MV-4-11 (cell line): ENCODE measurements around the gene PTTG2.
A peak's percentile ranks its signal among the peaks of the same experiment; 100 is the strongest.
"Not testable (repeated sequence)": the region's sequence is repeated elsewhere in the genome, so short reads cannot be mapped to it uniquely, and the experiment has no call there.

Experiments used
- DNase-seq: peaks from one replicate; lab custom pipeline; 2025; lab: John Stamatoyannopoulos, UW

Gene PTTG2

DNA sequence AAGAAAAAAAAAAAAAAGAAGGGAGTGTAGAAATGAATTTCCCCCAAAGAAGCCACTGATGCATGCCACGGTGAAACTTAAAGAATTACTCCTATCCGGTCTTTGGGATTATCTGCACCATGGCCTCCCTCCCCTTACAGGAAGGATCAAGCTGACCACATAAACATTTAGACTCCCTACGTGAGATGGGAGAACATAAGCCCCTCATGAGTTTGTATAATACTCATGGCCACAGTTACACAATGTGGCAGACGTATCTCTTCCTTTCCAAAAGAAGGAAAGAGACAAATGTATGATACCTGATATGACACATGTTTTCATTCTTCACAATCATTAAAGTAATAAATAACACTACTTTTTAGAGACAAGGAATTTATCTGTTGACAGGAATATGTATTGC is 3.3 kb upstream of the PTTG2 start:
- no peak for DNase-seq

DNA sequence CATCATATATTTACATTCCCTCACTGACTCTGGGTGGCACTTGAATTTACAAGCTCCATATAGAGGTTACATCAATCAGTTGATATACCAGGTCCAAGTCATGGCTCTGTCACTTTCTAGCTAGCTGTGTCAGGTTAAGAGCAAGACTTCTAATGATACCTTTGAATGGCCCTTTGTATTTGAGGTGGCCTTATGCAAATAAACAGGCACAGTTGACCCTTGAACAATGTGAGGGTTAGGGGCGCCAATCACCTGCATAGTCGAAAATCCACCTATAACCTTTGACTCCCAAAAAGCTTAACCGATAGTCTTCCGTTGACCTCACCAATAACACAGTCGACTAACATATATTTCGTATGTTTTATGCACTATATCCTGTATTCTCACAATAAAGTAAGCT is 1.3 kb upstream of the PTTG2 start:
- DNase-seq: no peak

DNA sequence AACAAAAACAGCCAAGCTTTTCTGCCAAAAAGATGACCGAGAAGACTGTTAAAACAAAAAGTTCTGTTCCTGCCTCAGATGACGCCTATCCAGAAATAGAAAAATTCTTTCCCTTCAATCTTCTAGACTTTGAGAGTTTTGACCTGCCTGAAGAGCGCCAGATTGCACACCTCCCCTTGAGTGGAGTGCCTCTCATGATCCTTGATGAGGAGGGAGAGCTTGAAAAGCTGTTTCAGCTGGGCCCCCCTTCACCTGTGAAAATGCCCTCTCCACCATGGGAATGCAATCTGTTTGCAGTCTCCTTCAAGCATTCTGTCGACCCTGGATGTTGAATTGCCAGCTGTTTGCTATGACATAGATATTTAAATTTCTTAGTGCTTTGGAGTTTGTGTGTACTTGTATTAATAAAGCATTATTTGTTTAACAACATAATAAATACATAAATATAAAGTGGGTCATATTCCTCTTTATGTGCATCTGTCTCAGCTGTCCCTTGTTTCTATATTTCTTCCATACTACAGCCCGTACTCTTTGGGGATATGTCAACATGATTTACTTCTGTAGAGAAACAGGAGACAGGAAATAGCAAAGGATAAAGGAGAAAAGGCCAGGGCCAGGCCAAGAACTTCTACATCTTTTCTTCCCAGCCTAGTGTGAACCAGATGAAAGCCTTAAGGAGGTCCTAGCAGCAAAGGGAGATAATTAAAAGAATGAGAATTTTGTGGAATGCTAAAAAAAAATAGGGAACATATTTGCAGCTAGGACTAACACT is 667 bp downstream of the PTTG2 start:
- no peak for DNase-seq

DNA sequence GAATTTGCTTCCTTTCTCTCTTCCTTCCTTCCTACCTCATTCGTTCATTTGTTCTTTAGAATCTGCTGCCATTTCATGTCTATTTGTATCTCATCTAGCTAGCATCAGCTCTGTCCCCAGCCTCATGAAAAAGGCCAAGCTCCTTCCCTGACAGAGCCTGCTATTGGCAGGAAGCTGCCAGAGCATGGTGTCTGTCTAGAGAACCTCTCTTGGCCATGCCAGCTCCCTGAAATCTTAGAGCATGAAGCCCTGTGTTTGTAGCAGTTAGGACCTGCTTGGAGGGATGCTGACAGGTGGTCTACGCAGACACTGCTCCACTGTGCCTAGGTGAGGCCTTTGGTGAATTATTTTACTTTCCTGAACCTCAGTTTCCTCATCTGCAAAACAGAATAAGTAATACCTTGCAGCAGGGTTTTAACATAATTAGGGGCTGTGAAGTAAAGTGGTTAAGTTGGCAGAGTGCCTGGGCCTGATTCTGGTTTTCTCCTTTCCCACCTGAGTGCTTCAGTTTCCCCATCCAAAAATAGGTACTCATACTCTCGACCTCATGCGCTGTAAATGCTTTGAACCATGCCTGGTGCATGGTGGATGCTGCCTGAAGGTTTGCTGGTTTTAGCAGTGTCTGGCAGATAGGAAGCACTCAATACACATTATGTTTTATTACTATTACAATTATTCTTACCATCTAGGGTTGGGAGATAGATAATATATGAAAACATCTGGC is 4.7 kb downstream of the PTTG2 start:
- DNase-seq: no peak

DNA sequence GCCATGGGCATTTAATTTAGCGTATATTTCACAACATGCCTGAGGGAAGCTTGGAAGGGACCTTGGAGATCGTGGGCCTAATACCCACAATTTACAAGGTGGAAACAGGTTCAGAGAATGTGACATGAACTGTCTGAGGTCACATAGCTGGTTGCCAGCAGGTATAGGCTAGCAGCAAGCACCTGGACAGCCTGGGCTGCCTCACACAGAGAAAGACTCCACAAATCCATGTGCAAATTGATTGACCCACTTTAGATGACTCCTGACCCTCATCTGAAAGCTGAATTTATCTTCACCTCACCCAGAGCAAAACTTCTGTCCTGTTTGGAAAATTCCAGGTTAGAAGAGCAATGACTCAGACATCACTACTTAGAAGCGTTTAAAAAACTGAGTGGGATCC is 5.8 kb downstream of the PTTG2 start:
- DNase-seq: no peak

DNA sequence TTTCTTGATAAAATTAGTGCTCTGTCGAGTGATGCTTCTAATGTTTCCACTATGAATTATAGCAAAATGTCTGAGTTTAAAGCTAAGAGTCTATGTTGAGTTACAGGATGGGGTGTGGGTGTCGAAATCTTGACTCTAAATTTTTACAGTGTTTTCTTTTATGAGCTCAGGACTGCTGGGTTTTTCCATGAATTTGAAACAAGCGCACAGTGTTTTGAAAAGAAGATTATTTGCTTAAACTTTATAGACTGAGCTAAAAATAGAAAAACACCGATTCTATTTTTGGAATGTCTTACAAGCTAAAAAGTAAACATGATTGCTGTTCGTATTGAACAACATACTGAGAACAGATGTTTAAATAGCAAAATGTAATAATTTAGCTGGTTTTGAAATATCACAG is 7.5 kb downstream of the PTTG2 start:
- DNase-seq: no peak

DNA sequence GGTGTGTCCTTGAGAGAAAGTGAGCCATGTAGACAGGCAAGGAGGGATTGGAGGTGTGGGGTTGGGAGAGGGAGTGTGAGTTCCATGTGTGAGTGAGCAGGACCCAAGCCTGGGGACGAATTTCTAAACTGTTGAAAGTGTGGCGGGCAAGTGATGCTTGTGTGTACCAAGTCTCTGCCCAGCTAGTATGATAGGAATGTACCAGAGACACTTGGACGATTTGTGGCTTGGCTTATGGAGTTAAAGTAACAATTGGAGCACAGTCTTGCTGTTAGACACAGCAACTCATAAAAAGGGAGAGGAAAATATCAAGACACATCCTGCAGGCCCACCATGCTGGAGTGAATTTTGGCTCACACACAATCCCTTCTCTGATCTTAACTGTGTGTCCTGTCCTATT is 8.5 kb downstream of the PTTG2 start:
- no peak for DNase-seq

DNA sequence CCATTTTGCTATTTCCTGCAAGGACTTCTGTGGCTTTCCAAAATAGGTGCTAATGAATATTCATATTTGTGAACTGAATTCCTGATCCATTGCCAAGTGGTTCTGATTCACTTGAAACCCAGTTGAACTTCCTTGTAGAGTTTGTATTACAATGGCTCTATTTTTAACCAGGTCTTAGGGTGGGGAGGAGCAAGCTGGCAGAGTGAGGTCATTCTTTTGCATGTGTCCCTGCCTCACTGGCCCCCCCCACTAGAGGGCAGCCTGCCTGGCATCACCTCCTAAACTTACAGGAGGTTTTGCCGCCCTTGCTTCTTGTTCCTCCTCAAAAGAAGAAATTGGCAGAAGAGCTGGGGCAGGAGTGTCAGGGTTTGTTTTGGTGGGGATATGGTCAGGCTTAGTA is 10.5 kb downstream of the PTTG2 start:
- peak; percentile 84 for DNase-seq

DNA sequence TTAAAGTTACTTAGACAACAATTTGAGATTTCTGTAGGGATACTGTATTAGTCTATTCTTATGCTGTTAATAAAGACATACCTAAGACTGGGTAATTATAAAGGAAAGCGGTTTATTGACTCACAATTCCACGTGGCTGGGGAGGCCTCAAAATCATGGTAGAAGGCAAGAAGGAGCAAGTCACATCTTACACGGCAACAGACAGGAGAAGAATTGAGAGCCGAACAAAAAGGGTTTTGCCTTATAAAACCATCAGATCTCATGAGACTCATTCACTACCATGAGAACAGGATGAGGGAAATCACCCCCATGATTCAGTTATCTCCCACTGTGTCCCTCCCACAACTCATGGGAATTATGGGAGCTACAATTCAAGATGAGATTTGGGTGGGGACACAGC is 11.0 kb downstream of the PTTG2 start:
- DNase-seq: no peak

DNA sequence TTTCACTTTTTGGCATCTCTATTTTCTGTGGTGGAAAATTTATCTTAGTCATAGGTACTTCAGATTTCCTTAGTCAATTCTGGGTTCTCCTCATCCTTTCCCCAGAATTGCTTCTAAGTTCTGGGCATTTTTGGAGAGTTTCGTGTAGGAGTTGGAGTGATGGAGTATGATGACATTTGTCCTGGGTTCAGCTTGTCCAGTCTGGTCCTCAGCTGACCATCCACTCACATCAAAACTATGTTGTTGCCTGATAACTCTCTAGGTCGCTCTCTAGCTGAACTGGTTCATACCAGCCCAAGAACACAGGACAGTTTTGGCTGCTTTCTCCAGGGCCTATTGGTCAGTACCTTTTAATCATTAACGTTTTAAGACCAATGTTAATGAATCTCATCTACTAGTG is 13.2 kb downstream of the PTTG2 start:
- no peak for DNase-seq

DNA sequence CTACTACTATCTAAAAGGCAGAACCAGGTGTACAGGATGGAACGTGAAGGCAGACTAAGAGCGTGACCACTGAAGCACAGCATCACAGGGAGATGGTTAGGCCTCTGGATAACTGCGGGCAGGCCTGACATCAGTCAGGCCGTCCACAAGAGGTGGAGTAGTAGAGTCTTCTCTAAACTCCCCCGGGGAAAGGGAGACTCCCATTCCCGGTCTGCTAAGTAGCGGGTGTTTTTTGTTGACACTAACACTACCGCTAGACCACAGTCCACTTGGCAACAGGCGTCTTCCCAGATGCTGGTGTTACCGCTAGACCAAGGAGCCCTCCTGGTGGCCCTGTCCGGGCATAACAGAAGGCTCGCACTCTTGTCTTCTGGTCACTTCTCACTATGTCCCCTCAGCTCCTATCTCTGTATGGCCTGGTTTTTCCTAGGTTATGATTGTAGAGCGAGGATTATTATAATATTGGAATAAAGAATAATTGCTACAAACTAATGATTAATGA is 15.2 kb downstream of the PTTG2 start:
- not testable (repeated sequence) for DNase-seq

DNA sequence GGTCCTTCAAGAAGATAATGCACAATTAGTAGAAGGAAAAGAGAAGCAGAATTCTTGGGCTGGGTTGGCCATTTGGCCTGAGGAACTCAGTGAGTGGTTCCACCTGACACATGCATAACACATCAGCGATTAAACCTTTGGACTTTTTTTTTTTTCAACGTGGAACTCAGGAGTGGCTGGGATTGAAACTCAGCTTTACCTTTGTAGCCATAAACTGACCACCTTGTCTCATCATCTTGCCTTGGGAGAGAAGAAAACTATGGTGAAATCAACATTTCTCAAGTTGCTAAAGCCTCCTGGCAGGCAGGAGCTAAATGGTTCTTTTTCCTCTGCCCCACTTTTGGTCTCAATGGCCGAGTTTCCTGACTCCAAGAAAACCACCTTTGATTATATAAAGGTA is 16.3 kb downstream of the PTTG2 start:
- DNase-seq: no peak

DNA sequence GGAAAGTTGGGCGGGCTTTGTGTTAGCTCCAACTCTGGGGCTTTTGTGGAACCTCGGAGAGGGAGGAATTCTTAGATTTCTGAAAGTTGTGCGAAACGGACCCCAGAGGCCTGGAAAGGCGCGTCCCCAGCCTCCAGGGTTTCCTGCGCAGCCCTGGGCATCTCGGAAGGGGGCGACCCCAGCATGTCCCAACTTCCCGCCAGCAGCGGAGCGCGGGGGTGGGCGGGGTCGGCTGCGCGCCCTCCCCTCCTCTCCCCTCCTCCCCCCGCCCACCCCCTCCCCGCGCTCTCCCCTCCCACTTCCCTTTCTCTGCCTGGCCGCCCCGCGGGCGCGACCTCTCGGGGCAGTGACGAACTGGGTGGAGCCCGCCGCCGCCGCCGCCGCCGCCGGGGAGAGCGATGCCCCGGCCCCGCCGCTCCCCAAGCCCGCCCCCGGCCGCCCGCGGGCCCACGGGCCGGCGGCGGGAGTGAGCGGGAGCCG is 16.8 kb downstream of the PTTG2 start:
- DNase-seq: peak; percentile 63

DNA sequence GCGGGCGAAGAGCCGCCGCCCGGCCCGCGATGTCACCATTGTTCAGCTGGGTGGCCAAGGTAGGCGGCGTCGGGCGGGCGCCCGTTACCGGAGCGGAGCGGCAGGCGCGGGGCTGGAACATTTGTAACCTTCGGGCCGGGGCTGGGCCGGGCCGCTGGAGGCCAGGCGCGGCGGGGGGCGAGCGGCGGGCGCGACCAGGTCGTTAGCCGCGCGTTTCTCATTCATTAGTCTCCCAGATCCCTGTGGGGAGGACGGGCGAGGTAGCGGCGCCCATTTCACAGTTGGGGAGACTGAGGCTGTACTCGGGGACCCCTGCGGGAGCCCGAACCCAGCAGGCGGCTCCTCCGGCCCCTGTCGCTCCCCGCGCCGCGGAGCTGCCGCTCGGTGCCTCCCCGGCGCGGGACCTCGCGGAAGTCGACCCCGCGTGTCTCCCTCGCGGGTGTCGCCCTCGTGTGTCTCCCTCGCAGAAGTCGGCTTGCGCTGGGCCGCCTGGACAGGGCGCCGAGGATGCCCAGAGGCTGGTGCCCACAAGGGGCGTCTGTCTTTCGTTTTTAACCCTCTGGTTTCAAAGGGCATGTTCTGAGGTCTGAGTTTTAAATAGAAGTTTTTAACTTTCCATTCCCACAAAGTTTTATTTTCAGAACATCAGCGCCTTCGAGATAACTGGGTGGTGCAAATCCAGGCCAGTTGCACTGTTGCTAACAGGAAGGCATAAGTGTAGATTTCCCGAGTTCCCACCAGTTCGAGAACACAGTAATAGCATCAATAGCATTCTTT is 17.5 kb downstream of the PTTG2 start:
- peak; percentile 78 for DNase-seq

DNA sequence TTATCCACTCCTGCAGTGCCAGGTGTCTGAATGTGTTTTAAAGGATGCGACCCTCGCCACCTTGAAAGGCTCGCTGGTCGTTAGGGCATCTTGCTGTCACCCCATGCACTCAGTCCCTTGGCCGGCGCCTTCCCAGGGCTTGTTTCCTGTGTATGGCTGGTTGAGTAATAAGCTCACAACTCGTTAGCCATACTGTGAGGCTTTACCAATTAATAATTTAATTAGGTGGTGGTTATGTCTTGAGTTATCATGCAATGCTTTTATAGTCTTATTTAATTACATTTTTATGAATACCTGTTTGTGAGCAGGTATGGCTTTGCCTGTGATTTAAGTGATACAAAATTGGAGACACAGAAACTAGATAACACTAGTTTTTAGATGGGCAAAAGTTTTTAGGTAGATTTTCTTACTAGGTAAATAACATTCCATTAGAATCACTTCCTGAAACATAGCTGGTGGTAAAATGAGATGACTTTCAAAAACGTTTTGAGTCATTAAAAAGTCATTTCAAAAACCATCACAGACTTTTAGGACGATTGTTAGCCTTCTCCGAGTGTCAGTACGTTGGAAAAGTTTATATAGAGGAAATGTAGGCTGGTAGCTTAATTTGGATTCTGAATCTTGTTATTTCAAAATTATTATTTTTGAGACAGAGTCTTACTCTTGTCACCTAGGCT is 18.2 kb downstream of the PTTG2 start:
- peak; percentile 55 for DNase-seq

DNA sequence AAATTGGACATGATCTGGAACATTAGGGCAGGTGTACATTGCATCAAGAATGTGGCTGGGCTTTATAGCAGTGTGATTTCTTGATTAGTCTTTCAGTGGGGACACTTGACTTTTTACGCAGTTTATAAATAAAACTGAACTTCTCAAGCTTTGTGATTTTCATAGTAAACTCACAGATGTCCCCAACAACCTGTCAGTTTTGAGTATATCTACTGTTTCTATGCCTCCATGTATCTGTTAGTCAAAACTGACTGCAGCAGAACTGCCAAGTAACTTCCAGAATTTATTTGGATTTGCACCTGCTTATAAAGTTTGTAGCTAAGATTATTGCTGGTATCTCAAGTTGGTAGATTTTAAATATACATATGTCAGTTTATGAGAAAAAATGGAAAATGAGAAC is 20.0 kb downstream of the PTTG2 start:
- no peak for DNase-seq

DNA sequence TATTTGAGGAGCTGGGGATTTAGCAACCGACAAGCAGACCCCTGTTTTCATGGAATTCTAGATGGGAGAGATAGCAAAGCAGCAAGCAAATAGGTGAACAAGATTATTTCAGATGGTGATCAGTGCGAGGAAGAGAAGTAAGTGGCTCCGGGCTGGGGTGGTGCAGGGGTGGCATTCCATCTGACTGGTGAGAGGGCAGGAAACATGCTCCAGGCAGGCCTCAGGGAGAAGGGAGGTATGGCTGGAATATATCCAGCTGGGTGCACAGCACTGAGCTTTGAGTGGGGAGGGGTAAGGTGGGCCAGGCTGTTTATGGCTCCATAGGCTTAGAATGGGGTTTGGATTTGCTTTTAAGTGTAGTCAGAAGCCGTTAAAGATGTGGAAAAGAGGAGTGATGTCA is 21.2 kb downstream of the PTTG2 start:
- DNase-seq: no peak

DNA sequence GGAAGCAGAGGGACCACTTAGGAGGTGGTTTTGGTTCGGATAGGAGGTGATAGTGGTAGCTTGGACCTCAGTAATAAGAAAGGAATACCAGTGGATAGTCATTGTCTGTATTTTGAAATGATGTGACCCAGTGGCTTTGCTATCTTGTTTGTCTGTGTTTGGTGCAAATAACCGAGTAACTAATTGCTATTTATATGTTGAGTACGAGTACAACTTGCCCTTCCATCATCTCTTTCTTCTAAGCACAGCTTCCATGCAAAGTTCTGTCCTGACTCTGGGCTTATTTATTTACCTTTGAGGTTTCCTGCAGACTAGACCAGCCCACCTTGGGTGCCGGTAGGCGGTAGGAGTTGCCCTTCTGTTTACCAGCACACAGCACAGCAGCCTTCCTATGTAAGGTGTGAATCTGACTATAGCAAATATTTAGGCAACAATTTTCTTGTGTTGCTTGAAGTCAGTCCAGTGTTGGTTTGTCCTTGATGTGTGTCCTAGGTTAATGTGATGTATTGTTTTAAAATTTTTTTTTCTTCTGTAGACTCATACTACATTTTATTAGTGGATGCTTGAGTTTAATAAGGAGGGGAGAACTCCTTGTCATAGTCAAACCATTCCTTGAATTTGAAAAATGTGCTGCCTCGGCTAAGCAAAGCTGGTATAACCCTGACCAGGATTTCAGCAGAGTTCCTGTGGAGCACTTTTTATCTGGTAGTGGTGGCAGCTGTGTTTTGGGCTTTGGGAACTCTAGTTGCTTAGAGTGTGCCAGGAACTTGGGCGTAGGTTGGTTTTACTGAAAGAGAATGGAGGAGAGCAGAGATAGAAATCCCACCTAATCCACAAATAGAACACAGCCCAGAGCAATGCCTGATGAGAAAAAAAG is 21.9 kb downstream of the PTTG2 start:
- no peak for DNase-seq

DNA sequence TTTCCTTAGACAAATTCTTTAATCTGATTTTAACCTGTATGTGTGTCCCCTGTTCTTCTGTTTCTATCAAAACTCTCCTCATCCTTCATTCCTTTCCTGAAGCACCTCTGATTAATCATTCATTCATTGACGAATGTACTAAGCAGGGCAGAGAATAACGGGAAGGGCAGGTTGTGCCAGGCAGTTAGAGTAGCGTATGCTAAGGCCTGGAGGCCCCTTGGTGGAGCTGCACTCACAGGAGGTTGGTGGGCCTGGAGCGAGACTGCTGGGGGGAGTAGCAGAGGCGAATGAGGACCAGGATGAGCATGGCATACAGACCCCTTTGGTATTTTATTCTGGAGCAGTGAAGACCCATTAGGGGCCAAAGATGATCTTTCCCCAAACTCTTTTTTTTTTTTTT is 22.5 kb downstream of the PTTG2 start:
- DNase-seq: no peak

DNA sequence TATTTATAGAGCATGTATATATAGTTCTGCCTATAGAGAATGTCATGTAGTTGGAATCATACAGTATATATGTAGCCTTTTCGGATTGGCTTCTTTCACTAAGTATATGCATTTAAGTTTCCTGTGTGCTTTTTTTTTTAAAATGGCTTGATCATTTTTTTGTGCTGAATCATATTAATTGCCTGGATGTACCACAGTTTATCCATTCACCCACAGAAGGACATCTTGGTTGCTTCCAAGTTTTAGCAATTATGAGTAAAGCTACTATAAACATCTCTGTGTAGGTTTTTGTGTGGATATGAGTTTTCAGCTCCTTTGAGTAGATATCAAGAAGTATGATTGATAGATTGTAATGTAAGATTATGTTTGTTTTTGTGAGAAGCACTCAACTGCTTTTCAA is 23.8 kb downstream of the PTTG2 start:
- no peak for DNase-seq

DNA sequence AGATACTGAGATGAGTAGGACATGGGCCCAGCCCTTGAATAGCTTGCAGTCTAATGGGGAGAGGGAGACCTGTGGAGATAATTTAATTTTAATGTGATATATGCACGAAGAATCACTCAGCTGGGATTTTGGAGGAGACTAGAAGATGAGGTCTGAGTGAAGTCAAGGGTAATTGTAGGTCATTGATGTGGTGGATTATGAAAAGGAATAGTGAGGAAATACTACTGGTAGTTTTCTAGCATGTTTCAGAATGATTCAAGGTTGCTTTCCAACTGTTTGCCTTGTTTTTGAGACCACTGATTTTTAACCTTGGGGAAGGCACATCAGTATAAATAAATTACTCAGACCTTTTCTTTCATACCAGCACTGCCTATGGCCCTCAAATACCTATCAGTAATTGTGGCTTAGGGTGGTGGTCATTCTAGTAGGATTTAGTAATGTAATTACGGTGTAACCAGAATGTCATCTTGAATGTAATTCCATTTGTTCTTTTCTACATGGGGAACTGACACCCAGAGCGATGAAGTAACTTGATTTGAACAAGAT is 25.6 kb downstream of the PTTG2 start:
- DNase-seq: no peak
